SK-N-SH (cell line): ENCODE results near the gene FBXO34. TPM values are rescaled to one million over a fixed set of nuclear protein-coding genes. Genes with fewer than 3 reads are reported as not detected.
A peak's percentile ranks its signal among the peaks of the same experiment; 100 is the strongest.

Experiments
- CTCF ChIA-PET: fragments of 300-600, 350-600 bp; formaldehyde crosslinking; extraction: SDS; loops from one replicate; lab custom pipeline; 2021; lab: Yijun Ruan, JAX
- POLR2A ChIA-PET: fragments of 350-600 bp; sonication (Branson Sonifier 250); formaldehyde crosslinking; extraction: SDS; loops from one replicate; lab custom pipeline; 2020; ENCODE audit warnings: antibody characterized with exemption, inconsistent platforms; lab: Yijun Ruan, JAX
- DNase-seq: peaks from one replicate; pipeline ENCODE4 v3.0.0; 2012
- H2AFZ ChIP-seq: fragments of 200-600 bp; sonication (generic); 2 replicates; pipeline ENCODE4 v1.8.1; 2016; ENCODE audit warnings: antibody characterized with exemption, mild to moderate bottlenecking, low read depth
- H3F3A ChIP-seq: fragments of 200-600 bp; sonication (generic); replicated peaks from 2 replicates; pipeline ENCODE3; 2016; ENCODE audit warnings: antibody characterized with exemption, mild to moderate bottlenecking; ENCODE audit not compliant: insufficient read depth
- H3K27ac ChIP-seq, 2 experiments: fragments of 200-500 bp in 1 of 2; fragments of 200-600 bp in 1 of 2; sonication (Bioruptor generic) in 1 of 2; sonication (generic), shearing (Covaris generic) in 1 of 2; 2 replicates each; pipeline versions ENCODE4 v1.5.1 to v1.6.1; 2014 to 2016; ENCODE audit warnings: low read depth in 2 of 2, inconsistent platforms in 1 of 2, low read length in 1 of 2, mild to moderate bottlenecking in 1 of 2, mixed read lengths in 1 of 2
- H3K27me3 ChIP-seq: fragments of 200-600 bp; sonication (generic), shearing (Covaris generic); 2 replicates; pipeline ENCODE4 v1.6.1; 2016; ENCODE audit warnings: mixed run types; ENCODE audit not compliant: insufficient read depth
- H3K36me3 ChIP-seq, 2 experiments: fragments of 200-500 bp in 1 of 2; fragments of 200-600 bp in 1 of 2; sonication (Bioruptor generic) in 1 of 2; sonication (generic) in 1 of 2; replicated peaks in 1 of 2; 2 replicates each; pipeline versions ENCODE3 to v1.5.1; 2014 to 2016; ENCODE audit warnings: low read length in 1 of 2, mild to moderate bottlenecking in 1 of 2; ENCODE audit not compliant: insufficient read depth in 2 of 2, control insufficient read depth in 1 of 2
- H3K4me1 ChIP-seq, 2 experiments: fragments of 200-500 bp in 1 of 2; fragments of 200-600 bp in 1 of 2; sonication (Bioruptor generic) in 1 of 2; sonication (generic), shearing (Covaris generic) in 1 of 2; 2 replicates each; pipeline versions ENCODE4 v1.5.1 to v1.6.1; 2014 to 2016; ENCODE audit warnings: low read depth in 1 of 2, low read length in 1 of 2, mixed run types in 1 of 2; ENCODE audit not compliant: insufficient read depth in 2 of 2, control insufficient read depth in 1 of 2
- H3K4me2 ChIP-seq: fragments of 200-600 bp; sonication (generic), shearing (Covaris generic); 2 replicates; pipeline ENCODE4 v1.6.1; 2017; ENCODE audit warnings: mixed run types
- H3K4me3 ChIP-seq, 2 experiments: fragments of 200-500 bp in 1 of 2; fragments of 200-600 bp in 1 of 2; sonication (Bioruptor generic) in 1 of 2; sonication (generic), shearing (Covaris generic) in 1 of 2; 2 replicates each; pipeline versions ENCODE4 v1.5.1 to v1.8.1; 2014 to 2016; ENCODE audit warnings: low read depth in 2 of 2, inconsistent platforms in 1 of 2, low read length in 1 of 2, mild to moderate bottlenecking in 1 of 2, mixed read lengths in 1 of 2, moderate library complexity in 1 of 2
- H3K79me2 ChIP-seq: fragments of 200-600 bp; sonication (generic); 2 replicates; pipeline ENCODE4 v1.8.1; 2017; ENCODE audit warnings: mild to moderate bottlenecking; ENCODE audit not compliant: insufficient read depth
- H3K9ac ChIP-seq: fragments of 200-600 bp; sonication (generic); 2 replicates; pipeline ENCODE4 v1.6.1; 2017; ENCODE audit warnings: mixed run types
- H3K9me2 ChIP-seq: fragments of 200-600 bp; sonication (generic); 2 replicates; pipeline ENCODE4 v1.6.1; 2017; ENCODE audit warnings: mixed run types
- H3K9me3 ChIP-seq: fragments of 200-600 bp; sonication (generic); 2 replicates; pipeline ENCODE4 v1.6.1; 2017; ENCODE audit warnings: mixed run types, mild to moderate bottlenecking, moderate library complexity
- H4K20me1 ChIP-seq: fragments of 200-600 bp; sonication (generic); 2 replicates; pipeline ENCODE4 v1.6.1; 2017; ENCODE audit warnings: mild to moderate bottlenecking, mixed run types; ENCODE audit not compliant: insufficient read depth
- CHD2 ChIP-seq: fragments of 150-350 bp; IDR thresholded peaks from 2 replicates; pipeline ENCODE4 v1.6.1; 2018; ENCODE audit warnings: low read length; ENCODE audit not compliant: partially characterized antibody
- EP300 ChIP-seq, 2 experiments: IDR thresholded peaks; 2 replicates each; pipeline versions ENCODE4 v1.4.0 to v1.6.1; 2012; ENCODE audit warnings: borderline replicate concordance in 1 of 2, low read depth in 1 of 2, low read length in 1 of 2
- EZH2phosphoT487 ChIP-seq: fragments of 200-600 bp; sonication (generic); IDR thresholded peaks from 2 replicates; pipeline ENCODE4 v1.6.1; 2017; ENCODE audit warnings: low read depth, mixed run types, mild to moderate bottlenecking, antibody characterized with exemption, moderate library complexity, borderline replicate concordance
- FOXJ3 ChIP-seq: sonication (generic); formaldehyde crosslinking; IDR thresholded peaks from 2 replicates; pipeline ENCODE4 v1.5.1; 2020; ENCODE audit warnings: mild to moderate bottlenecking, missing genetic modification reagents
- FOXM1 ChIP-seq: IDR thresholded peaks from 2 replicates; pipeline ENCODE4 v1.4.0; 2012; ENCODE audit warnings: low read depth, mild to moderate bottlenecking
- MEF2A ChIP-seq: IDR thresholded peaks from 2 replicates; pipeline ENCODE4 v1.4.0; 2012; ENCODE audit warnings: low read depth, borderline replicate concordance
- NFIC ChIP-seq: IDR thresholded peaks from 2 replicates; pipeline ENCODE4 v1.4.0; 2012; ENCODE audit warnings: borderline replicate concordance
- POLR2AphosphoS5 ChIP-seq: IDR thresholded peaks from 2 replicates; pipeline ENCODE4 v1.6.1; 2012; ENCODE audit warnings: low read depth, low read length
- RAD21 ChIP-seq: IDR thresholded peaks from 2 replicates; pipeline ENCODE4 v1.6.1; 2012; ENCODE audit warnings: mild to moderate bottlenecking, low read length
- RCOR1 ChIP-seq: fragments of 150-350 bp; IDR thresholded peaks from 2 replicates; pipeline ENCODE4 v1.6.1; 2017; ENCODE audit warnings: antibody characterized with exemption, low read length
- SMC3 ChIP-seq: IDR thresholded peaks from 2 replicates; pipeline ENCODE4 v1.6.1; 2012; ENCODE audit warnings: low read depth, low read length, improper control_type of control experiment
- TEAD4 ChIP-seq: IDR thresholded peaks from 2 replicates; pipeline ENCODE4 v1.4.0; 2012; ENCODE audit warnings: mild to moderate bottlenecking, borderline replicate concordance; ENCODE audit not compliant: insufficient read depth
- WGBS: methylation state at CpG from one replicate; pipeline ENCODE4 v1.1.6; 2017; ENCODE audit warnings: low lambda C conversion rate; 5-methylcytosine and 5-hydroxymethylcytosine counted together
- polyA plus RNA-seq, 3 experiments: library from polyadenylated mRNA; depleted of rRNA; stranded (reverse); fragments of >200 nt; gene quantifications; 2 replicates each; pipeline ENCODE4 v1.2.3, GENCODE V29; 2012
- TF ChIP-seq, protein P1 (sequence below): fragments of 150-350 bp; IDR thresholded peaks from 2 replicates; pipeline ENCODE4 v1.6.1; 2017; ENCODE audit warnings: antibody characterized with exemption, low read length, low read depth, borderline replicate concordance
- TF ChIP-seq, protein P2 (sequence below): fragments of 200-600 bp; sonication (generic); IDR thresholded peaks from 2 replicates; pipeline ENCODE4 v1.6.1; 2017; ENCODE audit warnings: antibody characterized with exemption, mild to moderate bottlenecking, moderate library complexity
- TF ChIP-seq, protein P3 (sequence below): IDR thresholded peaks from 2 replicates; pipeline ENCODE4; 2012
- TF ChIP-seq, protein P4 (sequence below): IDR thresholded peaks from 2 replicates; pipeline ENCODE4 v1.6.1; 2012; ENCODE audit warnings: mild to moderate bottlenecking, low read depth, low read length, moderate library complexity
- TF ChIP-seq, protein P5 (sequence below): fragments of 150-350 bp; IDR thresholded peaks from 2 replicates; pipeline ENCODE4 v1.6.1; 2016; ENCODE audit warnings: mild to moderate bottlenecking, low read depth, low read length

Gene FBXO34
- polyA plus RNA-seq, 1 of the 3 experiments (the other 2 are of a cell fraction) = 10.0 TPM

DNA sequence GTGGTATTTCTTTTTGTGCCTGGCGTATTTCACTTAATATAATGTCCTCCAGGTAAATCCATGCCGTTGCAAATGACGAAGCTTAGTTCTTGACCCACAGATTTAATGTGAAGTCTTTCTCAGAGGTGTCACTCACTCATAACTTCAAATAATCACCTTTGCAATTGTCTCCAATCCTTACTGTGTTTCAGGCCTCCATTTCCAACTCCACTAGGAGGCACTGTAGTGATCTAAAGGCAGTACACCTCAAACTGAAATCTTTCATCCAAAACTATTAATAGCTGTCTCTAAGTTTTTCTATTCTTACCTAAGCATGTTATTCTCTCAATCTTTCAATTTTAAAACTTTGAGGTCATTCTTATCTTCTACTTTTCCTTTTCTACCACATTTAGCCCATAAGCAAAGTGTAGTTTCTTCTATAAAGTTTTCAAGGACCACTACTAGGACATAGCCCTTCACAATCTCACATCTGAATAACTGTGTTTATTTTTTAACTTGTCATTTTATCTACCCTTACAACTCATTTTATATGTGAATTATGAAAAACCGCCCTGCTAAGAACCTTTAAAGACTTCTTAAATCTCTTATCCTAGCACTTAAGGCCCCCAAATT, 25.5 kb upstream of the FBXO34 start:
- no peaks in the 10 kb centered on the region for H4K20me1 ChIP-seq
- no peaks in the 10 kb centered on the region for H3K36me3 ChIP-seq
- DNase-seq = no peak
- no peak overlapping the region for H3K9ac ChIP-seq
- H3K4me3 ChIP-seq = no peak overlapping the region
- 49% methylated on average over 4 of the region's 4 CpGs for WGBS
- H3K9me3 ChIP-seq = no peaks in the 10 kb centered on the region
- H3K27me3 ChIP-seq = peaks cover 7% of the 10 kb centered on the region
- no peaks in the 10 kb centered on the region for H3K79me2 ChIP-seq
- no peaks in the 10 kb centered on the region for H3K9me2 ChIP-seq
- no peak overlapping the region for H3K4me2 ChIP-seq
- POLR2A ChIA-PET = no interaction called here
- no peaks in the 10 kb centered on the region; a peak in 1 of 4 replicates for H3K4me1 ChIP-seq
- H2AFZ ChIP-seq = no peak overlapping the region
- TF ChIP-seq TEAD4 (no peak), NFIC (no peak), RAD21 (peak; percentile 50), POLR2AphosphoS5 (no peak), SMC3 (peak; percentile 52), RCOR1 (no peak)
- TF ChIP-seq, protein P1, sequence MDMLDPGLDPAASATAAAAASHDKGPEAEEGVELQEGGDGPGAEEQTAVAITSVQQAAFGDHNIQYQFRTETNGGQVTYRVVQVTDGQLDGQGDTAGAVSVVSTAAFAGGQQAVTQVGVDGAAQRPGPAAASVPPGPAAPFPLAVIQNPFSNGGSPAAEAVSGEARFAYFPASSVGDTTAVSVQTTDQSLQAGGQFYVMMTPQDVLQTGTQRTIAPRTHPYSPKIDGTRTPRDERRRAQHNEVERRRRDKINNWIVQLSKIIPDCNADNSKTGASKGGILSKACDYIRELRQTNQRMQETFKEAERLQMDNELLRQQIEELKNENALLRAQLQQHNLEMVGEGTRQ = no peak
- TF ChIP-seq, protein P2, sequence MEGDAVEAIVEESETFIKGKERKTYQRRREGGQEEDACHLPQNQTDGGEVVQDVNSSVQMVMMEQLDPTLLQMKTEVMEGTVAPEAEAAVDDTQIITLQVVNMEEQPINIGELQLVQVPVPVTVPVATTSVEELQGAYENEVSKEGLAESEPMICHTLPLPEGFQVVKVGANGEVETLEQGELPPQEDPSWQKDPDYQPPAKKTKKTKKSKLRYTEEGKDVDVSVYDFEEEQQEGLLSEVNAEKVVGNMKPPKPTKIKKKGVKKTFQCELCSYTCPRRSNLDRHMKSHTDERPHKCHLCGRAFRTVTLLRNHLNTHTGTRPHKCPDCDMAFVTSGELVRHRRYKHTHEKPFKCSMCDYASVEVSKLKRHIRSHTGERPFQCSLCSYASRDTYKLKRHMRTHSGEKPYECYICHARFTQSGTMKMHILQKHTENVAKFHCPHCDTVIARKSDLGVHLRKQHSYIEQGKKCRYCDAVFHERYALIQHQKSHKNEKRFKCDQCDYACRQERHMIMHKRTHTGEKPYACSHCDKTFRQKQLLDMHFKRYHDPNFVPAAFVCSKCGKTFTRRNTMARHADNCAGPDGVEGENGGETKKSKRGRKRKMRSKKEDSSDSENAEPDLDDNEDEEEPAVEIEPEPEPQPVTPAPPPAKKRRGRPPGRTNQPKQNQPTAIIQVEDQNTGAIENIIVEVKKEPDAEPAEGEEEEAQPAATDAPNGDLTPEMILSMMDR = peak; percentile 72
- TF ChIP-seq, protein P3, sequence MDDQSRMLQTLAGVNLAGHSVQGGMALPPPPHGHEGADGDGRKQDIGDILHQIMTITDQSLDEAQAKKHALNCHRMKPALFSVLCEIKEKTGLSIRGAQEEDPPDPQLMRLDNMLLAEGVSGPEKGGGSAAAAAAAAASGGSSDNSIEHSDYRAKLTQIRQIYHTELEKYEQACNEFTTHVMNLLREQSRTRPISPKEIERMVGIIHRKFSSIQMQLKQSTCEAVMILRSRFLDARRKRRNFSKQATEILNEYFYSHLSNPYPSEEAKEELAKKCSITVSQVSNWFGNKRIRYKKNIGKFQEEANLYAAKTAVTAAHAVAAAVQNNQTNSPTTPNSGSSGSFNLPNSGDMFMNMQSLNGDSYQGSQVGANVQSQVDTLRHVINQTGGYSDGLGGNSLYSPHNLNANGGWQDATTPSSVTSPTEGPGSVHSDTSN = no peak
- H3F3A ChIP-seq = no peaks in the 10 kb centered on the region
- CTCF ChIA-PET = interaction anchor here (0.5 to 3.3 kb wide), 15 partner anchors 8 to 152 kb away, joined by 3 to 31 read pairs (median 4); no protein-coding TSS in a partner anchor
- no peak overlapping the region for H3K27ac ChIP-seq

DNA sequence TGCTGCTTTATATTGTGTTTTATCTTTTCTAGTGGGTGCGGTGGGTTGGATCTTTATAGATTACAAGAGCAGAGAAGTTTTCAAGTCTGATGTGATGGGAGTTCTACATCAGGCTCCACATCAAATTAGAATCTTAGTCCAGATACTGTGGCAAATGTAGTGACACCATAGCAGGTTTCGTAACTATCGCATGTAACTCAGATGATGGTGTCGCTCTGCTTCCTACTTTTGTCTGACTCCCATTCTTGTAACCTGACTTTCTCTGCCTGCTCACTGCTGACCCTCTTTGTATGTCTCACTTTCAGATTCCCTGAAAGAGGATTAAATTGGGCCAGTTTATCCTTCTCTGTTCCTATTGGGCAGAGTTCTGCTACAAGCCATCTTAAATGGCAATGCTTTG, 22.8 kb upstream of the FBXO34 start:
- Histone ChIP-seq H3K79me2 (no peaks in the 10 kb centered on the region), H3F3A (no peaks in the 10 kb centered on the region), H3K9ac (no peak overlapping the region), H3K27me3 (no peaks in the 10 kb centered on the region; the same call in 1 of the 2 replicates), H3K4me3 (no peak overlapping the region), H4K20me1 (no peaks in the 10 kb centered on the region), H3K4me2 (no peak overlapping the region), H3K36me3 (no peaks in the 10 kb centered on the region), H3K27ac (no peak overlapping the region), H3K9me2 (no peaks in the 10 kb centered on the region), H2AFZ (no peak overlapping the region), H3K4me1 (no peaks in the 10 kb centered on the region; a peak in 1 of 4 replicates), H3K9me3 (no peaks in the 10 kb centered on the region)
- DNase-seq = no peak
- WGBS = 92% methylated on average over 4 of the region's 4 CpGs
- ChIA-PET POLR2A (no interaction called here), CTCF (interaction anchor here (1.1 kb wide), 1 partner anchor 35 kb away, joined by 3 read pairs; no protein-coding TSS in a partner anchor)
- TF ChIP-seq, protein P4, sequence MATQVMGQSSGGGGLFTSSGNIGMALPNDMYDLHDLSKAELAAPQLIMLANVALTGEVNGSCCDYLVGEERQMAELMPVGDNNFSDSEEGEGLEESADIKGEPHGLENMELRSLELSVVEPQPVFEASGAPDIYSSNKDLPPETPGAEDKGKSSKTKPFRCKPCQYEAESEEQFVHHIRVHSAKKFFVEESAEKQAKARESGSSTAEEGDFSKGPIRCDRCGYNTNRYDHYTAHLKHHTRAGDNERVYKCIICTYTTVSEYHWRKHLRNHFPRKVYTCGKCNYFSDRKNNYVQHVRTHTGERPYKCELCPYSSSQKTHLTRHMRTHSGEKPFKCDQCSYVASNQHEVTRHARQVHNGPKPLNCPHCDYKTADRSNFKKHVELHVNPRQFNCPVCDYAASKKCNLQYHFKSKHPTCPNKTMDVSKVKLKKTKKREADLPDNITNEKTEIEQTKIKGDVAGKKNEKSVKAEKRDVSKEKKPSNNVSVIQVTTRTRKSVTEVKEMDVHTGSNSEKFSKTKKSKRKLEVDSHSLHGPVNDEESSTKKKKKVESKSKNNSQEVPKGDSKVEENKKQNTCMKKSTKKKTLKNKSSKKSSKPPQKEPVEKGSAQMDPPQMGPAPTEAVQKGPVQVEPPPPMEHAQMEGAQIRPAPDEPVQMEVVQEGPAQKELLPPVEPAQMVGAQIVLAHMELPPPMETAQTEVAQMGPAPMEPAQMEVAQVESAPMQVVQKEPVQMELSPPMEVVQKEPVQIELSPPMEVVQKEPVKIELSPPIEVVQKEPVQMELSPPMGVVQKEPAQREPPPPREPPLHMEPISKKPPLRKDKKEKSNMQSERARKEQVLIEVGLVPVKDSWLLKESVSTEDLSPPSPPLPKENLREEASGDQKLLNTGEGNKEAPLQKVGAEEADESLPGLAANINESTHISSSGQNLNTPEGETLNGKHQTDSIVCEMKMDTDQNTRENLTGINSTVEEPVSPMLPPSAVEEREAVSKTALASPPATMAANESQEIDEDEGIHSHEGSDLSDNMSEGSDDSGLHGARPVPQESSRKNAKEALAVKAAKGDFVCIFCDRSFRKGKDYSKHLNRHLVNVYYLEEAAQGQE = no peak
- TF ChIP-seq CHD2 (no peak), FOXJ3 (CRISPR knock-in tag) (no peak), EP300 (IDR thresholded peaks at IDR 0.05; ENCODE audit: borderline replicate concordance in 1 of 2, low read depth in 1 of 2, low read length in 1 of 2) (no peak), EZH2phosphoT487 (no peak), MEF2A (no peak), FOXM1 (no peak)
- TF ChIP-seq, protein P5, sequence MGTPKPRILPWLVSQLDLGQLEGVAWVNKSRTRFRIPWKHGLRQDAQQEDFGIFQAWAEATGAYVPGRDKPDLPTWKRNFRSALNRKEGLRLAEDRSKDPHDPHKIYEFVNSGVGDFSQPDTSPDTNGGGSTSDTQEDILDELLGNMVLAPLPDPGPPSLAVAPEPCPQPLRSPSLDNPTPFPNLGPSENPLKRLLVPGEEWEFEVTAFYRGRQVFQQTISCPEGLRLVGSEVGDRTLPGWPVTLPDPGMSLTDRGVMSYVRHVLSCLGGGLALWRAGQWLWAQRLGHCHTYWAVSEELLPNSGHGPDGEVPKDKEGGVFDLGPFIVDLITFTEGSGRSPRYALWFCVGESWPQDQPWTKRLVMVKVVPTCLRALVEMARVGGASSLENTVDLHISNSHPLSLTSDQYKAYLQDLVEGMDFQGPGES = no peak
- TF ChIP-seq, protein P3 = no peak
